Keratinocyte (primary cell): ENCODE data around the gene RNASEH2B. TPM values are rescaled to one million over a fixed set of nuclear protein-coding genes. Genes with fewer than 3 reads are reported as not detected.

Source experiments
- DNase-seq: peaks from one replicate; pipeline ENCODE4 v3.0.0-alpha.2; 2011; ENCODE audit warnings: low read depth, missing footprints, low spot score
- FAIRE-seq: peaks from 2 replicates; lab custom pipeline; 2011; peaks lifted over from hg19 to GRCh38; lab: Jason Lieb, UNC
- H2AFZ ChIP-seq: 2 replicates; pipeline ENCODE4 v1.6.0; 2012; ENCODE audit warnings: low read length, control low read depth, inconsistent platforms; ENCODE audit not compliant: control insufficient read depth
- H3K27ac ChIP-seq: 2 replicates; pipeline ENCODE4 v1.5.1; 2011; ENCODE audit warnings: low read length; ENCODE audit not compliant: control insufficient read depth, insufficient read depth
- H3K27me3 ChIP-seq: 3 replicates; pipeline ENCODE4 v1.6.0; 2011; ENCODE audit warnings: low read length; ENCODE audit not compliant: control insufficient read depth, insufficient read depth; ENCODE audit errors: extremely low read depth
- H3K36me3 ChIP-seq, 2 experiments: 2 replicates in 1 of 2; 3 replicates in 1 of 2; pipeline ENCODE4 v1.5.1; 2011; ENCODE audit warnings: low read length in 2 of 2, mild to moderate bottlenecking in 1 of 2; ENCODE audit not compliant: control insufficient read depth in 2 of 2, insufficient read depth in 2 of 2; ENCODE audit errors: extremely low read depth in 1 of 2
- H3K4me1 ChIP-seq: 3 replicates; pipeline ENCODE4 v1.5.1; 2011; ENCODE audit warnings: low read length; ENCODE audit not compliant: control insufficient read depth, insufficient read depth; ENCODE audit errors: extremely low read depth
- H3K4me2 ChIP-seq: 3 replicates; pipeline ENCODE4 v1.6.0; 2011; ENCODE audit warnings: low read depth, low read length; ENCODE audit not compliant: control insufficient read depth, insufficient read depth; ENCODE audit errors: extremely low read depth
- H3K4me3 ChIP-seq, 3 experiments: fragments of 200-600 bp in 1 of 3; sonication (generic) in 1 of 3; 2 replicates in 2 of 3; 3 replicates in 1 of 3; pipeline ENCODE4 v1.5.1; 2011 to 2016; ENCODE audit warnings: low read length in 3 of 3, mild to moderate bottlenecking in 3 of 3, control low read depth in 2 of 3, inconsistent platforms in 1 of 3, low read depth in 1 of 3, mixed read lengths in 1 of 3, mixed run types in 1 of 3, moderate library complexity in 1 of 3; ENCODE audit not compliant: control insufficient read depth in 2 of 3, insufficient read depth in 2 of 3; ENCODE audit errors: extremely low read depth in 1 of 3
- H3K79me2 ChIP-seq: 2 replicates; pipeline ENCODE4 v1.6.0; 2012; ENCODE audit warnings: low read length; ENCODE audit not compliant: control insufficient read depth, insufficient read depth
- H3K9ac ChIP-seq: 3 replicates; pipeline ENCODE4 v1.6.0; 2011; ENCODE audit warnings: low read length; ENCODE audit not compliant: control insufficient read depth, insufficient read depth; ENCODE audit errors: extremely low read depth
- H3K9me1 ChIP-seq: 3 replicates; pipeline ENCODE4 v1.6.0; 2011; ENCODE audit warnings: low read length; ENCODE audit not compliant: control insufficient read depth, insufficient read depth; ENCODE audit errors: extremely low read depth
- H3K9me3 ChIP-seq: 2 replicates; pipeline ENCODE4 v1.5.1; 2012; ENCODE audit warnings: low read depth, low read length; ENCODE audit not compliant: control insufficient read depth
- H4K20me1 ChIP-seq: 3 replicates; pipeline ENCODE4 v1.6.0; 2011; ENCODE audit warnings: low read length; ENCODE audit not compliant: control insufficient read depth, insufficient read depth; ENCODE audit errors: extremely low read depth
- CTCF ChIP-seq, 3 experiments: IDR thresholded peaks in 1 of 3; conservative IDR thresholded peaks in 1 of 3; optimal IDR thresholded peaks in 1 of 3; 2 replicates in 2 of 3; 3 replicates in 1 of 3; pipeline versions ENCODE3 to v1.5.1; 2011; ENCODE audit warnings: low read length in 3 of 3, mild to moderate bottlenecking in 3 of 3, moderate library complexity in 2 of 3, control low read depth in 1 of 3, inconsistent platforms in 1 of 3; ENCODE audit not compliant: insufficient read depth in 2 of 3; ENCODE audit errors: extremely low read depth in 1 of 3
- EZH2 ChIP-seq: IDR thresholded peaks from one replicate; pipeline ENCODE4 v1.6.1; 2012; ENCODE audit warnings: inconsistent platforms, mild to moderate bottlenecking, low read length, moderate library complexity
- dilution Hi-C: fragments of 300-500 bp; cut with MboI; formaldehyde crosslinking; loops from one replicate; pipeline ENCODE4 v1.7.0; 2020; ENCODE audit warnings: low sequenced_read_pairs; ENCODE audit not compliant: extremely low pct_ligation_motif_present
- polyA plus RNA-seq, 5 experiments: library from polyadenylated mRNA; depleted of rRNA in 3 of 5; stranded (reverse) in 3 of 5; stranded (forward) in 1 of 5; unstranded in 1 of 5; fragments of >200 nt; gene quantifications; 1 replicate in 1 of 5; 2 replicates in 3 of 5; 3 replicates in 1 of 5; pipeline versions ENCODE4 v1.2.1 to v1.2.3, GENCODE V29; 2011 to 2012; ENCODE audit warnings: missing spikeins in 2 of 5, low read depth in 1 of 5, low replicate concordance in 1 of 5

RNASEH2B gene
- polyA plus RNA-seq, 1 donor (not counting 4 experiments of a cell fraction or from before 2014, with no cell fraction given), result 26.1 TPM

DNA sequence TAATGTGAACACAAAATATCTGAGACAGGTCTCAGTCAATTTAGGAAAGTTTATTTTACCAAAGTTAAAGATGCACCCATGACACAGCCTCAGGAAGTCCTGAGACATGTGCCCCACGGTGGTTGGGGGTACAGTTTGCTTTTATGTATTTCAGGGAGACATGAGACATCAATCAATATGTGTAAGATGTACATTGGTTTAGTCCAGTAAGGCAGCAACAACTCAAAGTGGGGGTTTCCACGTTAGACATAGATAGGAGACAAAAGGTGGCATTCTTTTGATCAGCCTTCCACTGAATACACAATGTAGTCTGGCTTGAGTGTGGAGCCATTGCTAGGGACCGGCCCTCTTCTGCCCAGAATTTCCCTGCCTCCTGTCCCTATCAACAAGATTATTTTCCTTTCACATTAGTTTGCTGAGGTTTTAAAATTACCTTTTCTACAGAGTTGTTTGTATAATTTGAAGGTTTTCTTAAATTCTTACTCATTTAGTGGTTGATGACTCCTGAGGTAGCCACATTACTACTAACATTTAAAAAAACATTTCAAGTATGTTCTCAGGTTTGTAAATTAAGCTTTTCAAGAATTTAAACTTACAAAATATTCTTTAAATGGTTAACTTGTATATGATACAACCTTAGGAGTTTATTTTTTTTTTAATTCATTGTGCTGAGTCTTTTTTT is 33.2 kb downstream of the RNASEH2B start:
- TF ChIP-seq CTCF (optimal IDR thresholded peaks at IDR 0.05 in 1 of 3, IDR thresholded peaks at IDR 0.05 in 1 of 3, conservative IDR thresholded peaks at IDR 0.05 in 1 of 3; ENCODE audit: extremely low read depth in 1 of 3, insufficient read depth in 2 of 3, low read length in 3 of 3), result no peak

GRCh38 chr13:50945669-50946068 is 36.1 kb downstream of the RNASEH2B start:
- DNase-seq (no peak), FAIRE-seq (peak; percentile 59)
- Histone ChIP-seq H3K9me3 (no peaks in the 10 kb centered on the region), H3K4me3 (no peak overlapping the region), H2AFZ (no peak overlapping the region), H3K9ac (no peak overlapping the region), H3K79me2 (no peaks in the 10 kb centered on the region), H3K9me1 (no peaks in the 10 kb centered on the region), H3K4me2 (no peak overlapping the region), H3K36me3 (peaks cover 0 to 3% of the 10 kb centered on the region in 2 experiments), H3K4me1 (no peaks in the 10 kb centered on the region), H3K27ac (no peak overlapping the region), H3K27me3 (no peaks in the 10 kb centered on the region), H4K20me1 (no peaks in the 10 kb centered on the region)
- no peak for TF ChIP-seq EZH2
- no peak for TF ChIP-seq CTCF (optimal IDR thresholded peaks at IDR 0.05 in 1 of 3, IDR thresholded peaks at IDR 0.05 in 1 of 3, conservative IDR thresholded peaks at IDR 0.05 in 1 of 3; ENCODE audit: extremely low read depth in 1 of 3, insufficient read depth in 2 of 3, low read length in 3 of 3)
- dilution Hi-C loops, result no loop called here

More for the DNA sequence above, 33.2 kb downstream of the RNASEH2B start:
- Histone ChIP-seq H3K4me3 (no peak overlapping the region), H3K4me1 (no peaks in the 10 kb centered on the region), H3K9ac (no peak overlapping the region), H3K9me3 (no peaks in the 10 kb centered on the region), H3K9me1 (no peaks in the 10 kb centered on the region), H3K36me3 (no peaks in the 10 kb centered on the region), H4K20me1 (no peaks in the 10 kb centered on the region), H3K27ac (no peak overlapping the region), H3K79me2 (no peaks in the 10 kb centered on the region), H3K27me3 (no peaks in the 10 kb centered on the region), H2AFZ (no peak overlapping the region), H3K4me2 (no peak overlapping the region)
- dilution Hi-C loops, result no loop called here
- DNase-seq (no peak), FAIRE-seq (no peak)
